Measurements from ENCODE around the gene HKDC1. TPM values are rescaled to one million over a fixed set of nuclear protein-coding genes. Genes with fewer than 3 reads are reported as not detected.
"Not testable (repeated sequence)": the region's sequence is repeated elsewhere in the genome, so short reads cannot be mapped to it uniquely, and the experiment has no call there.

Gene HKDC1
- total RNA-seq, 1 experiment from 2014 or later, result 7.6 TPM

DNA sequence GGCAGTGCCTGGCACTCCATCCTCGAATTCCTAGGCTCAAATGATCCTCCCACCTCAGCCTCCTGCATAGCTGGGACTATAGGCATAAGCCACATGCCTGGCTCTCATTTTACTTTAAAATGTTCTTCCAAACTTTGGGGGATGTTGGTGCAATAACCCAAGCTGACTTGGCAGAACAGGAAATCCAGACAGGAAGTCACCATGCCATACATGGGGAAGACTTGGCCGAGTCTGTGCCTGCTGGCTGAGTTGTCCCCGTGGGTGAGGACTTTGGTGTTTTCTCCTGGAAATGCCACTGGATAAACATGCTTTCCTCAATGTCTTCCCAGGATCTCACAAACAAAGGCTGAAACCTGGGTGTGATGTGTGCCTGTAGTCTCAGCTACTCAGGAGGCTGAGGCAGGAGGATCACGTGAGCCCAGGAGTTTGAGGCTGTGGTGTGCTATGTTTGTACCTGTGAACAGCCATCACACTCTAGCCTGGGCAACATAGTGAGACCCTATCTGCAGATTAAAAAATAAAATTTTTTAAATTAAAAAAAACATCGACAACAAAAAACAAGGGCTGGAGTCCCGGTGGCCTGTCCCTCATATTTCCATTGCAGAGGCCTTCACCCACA lies 19.8 kb downstream of the HKDC1 start:
- DNase-seq (ENCODE audit: extremely low read depth, low read depth), result no peak

GRCh38 chr10:69240455-69240854 lies 20.3 kb downstream of the HKDC1 start:
- DNase-seq (ENCODE audit: extremely low read depth, low read depth), result no peak

- no peak for DNase-seq (ENCODE audit: extremely low read depth, low read depth)
These were observed 21.4 kb downstream of the HKDC1 start for GRCh38 chr10:69241575-69241974.

DNA sequence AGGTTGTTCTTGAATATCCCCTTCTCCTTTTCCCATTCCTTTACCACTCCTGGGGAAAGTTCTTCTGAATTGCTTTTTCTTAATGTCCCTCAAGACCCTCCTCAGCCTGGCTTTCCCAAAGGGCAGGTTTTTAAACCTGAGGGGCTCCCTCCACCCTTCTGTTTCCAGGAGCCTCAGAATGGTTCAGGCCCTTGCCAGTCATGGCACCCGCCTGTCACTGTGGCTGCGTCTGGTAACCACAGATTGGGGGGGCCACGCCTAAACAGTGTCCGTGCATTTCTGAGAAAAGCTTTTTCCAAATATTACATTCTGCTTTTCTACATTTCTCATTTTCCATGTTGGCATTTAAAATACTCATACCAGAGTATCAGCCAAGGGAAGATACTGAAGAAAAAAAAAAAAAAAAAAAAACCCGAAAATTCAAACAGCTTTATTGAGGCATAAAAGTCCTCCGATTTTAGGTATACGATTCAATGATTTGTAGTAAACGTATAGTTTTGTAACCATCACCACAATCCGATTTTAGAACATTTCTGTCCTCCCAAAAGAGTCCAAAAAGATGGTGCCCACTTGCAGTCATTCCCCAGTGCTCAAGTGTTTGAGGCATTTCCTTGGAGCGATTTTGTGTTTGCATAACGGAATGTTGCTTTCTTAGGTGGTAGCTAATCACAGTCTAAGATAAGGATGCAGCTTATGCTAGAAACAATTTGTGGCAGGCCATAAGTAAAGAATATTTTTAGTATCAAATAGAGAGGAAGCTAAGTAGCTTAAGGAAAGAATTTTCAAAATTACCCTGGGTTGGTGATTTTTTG lies 22.1 kb downstream of the HKDC1 start:
- no peak for DNase-seq (ENCODE audit: extremely low read depth, low read depth)

DNA sequence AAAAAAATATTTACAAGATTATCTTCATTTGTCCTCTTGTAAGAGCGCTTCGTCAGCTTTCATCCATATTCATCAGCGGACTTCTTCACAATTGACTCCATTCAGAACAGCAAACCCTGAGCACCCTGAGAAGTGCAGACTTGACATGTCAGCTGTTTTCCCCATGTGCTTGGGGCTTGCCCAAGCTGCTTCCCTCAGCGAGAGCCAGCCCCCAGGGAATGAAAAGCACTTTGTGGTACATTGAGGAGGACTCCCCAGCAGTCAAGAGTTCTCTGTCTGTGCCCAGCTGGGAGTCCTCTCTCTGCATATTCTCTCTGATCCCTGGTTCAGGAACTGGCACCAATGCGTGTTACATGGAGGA lies 22.7 kb downstream of the HKDC1 start:
- DNase-seq (ENCODE audit: extremely low read depth, low read depth), result no peak

DNA sequence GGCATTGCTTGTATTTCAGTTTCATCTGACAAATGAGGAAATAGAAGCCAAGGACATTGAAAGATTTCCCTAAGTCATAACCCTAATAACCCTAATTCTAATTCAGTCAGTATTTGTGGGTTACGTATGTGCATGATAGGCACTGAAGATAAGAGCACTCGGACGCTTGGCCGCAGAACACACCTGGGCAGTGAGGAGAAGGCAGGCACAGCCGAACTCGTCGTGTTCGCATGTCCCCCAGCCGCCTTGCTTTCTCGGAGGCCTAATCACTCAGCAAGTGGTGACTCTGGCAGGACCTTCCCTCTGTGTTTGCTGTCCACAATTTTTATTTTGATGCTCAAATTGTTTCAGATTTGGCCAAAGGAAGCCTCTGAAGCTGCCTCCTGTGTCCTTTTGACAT lies 23.7 kb downstream of the HKDC1 start:
- DNase-seq (ENCODE audit: extremely low read depth, low read depth), result no peak

DNA sequence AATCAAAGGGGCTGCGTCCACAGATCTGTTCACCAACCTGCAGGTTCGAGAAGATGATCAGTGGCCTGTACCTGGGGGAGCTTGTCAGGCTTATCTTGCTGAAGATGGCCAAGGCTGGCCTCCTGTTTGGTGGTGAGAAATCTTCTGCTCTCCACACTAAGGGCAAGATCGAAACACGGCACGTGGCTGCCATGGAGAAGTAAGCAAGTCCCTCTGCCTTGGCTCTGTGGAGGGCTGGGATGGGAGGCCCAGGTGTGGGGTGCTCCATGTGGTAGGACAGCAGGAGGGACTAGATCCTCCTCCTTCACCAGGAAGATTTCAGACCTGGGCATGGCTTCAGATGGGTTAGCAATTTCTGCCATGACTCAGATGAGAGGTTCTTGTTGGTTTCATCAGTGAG lies 25.9 kb downstream of the HKDC1 start:
- DNase-seq (ENCODE audit: extremely low read depth, low read depth), result no peak

GRCh38 chr10:69246581-69247312 lies 26.6 kb downstream of the HKDC1 start:
- no peak for DNase-seq (ENCODE audit: extremely low read depth, low read depth)

- DNase-seq (ENCODE audit: extremely low read depth, low read depth), result no peak
These were observed 27.2 kb downstream of the HKDC1 start for GRCh38 chr10:69247313-69247710.

- DNase-seq (ENCODE audit: extremely low read depth, low read depth), result no peak
These were observed 28.1 kb downstream of the HKDC1 start for GRCh38 chr10:69248117-69248730.

GRCh38 chr10:69250041-69250440 lies 29.9 kb downstream of the HKDC1 start:
- DNase-seq (ENCODE audit: extremely low read depth, low read depth), result no peak

GRCh38 chr10:69251417-69251816 lies 31.3 kb downstream of the HKDC1 start:
- DNase-seq (ENCODE audit: extremely low read depth, low read depth), result not testable (repeated sequence)

- DNase-seq (ENCODE audit: extremely low read depth, low read depth), result no peak
These were observed 33.0 kb downstream of the HKDC1 start for GRCh38 chr10:69253171-69253570.

DNA sequence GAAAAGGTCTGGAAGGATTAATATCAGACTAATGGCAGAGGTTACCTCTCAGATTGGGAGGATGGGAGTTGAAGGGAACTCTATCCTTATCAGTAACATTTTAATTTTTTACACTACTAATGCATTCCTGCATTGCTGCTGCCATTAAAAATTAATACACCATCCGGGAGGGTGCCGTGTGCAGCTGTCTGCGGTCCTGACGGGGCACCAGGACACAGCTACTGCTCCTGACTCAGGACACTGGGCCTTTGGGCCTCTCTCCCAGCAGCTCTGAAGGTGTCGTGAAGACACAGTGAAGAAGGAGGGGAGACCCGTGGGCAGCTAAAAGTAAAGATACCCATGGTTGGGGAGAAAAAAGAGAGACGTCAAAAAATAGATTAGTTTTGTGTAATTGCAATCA lies 34.7 kb downstream of the HKDC1 start:
- no peak for DNase-seq (ENCODE audit: extremely low read depth, low read depth)

DNA sequence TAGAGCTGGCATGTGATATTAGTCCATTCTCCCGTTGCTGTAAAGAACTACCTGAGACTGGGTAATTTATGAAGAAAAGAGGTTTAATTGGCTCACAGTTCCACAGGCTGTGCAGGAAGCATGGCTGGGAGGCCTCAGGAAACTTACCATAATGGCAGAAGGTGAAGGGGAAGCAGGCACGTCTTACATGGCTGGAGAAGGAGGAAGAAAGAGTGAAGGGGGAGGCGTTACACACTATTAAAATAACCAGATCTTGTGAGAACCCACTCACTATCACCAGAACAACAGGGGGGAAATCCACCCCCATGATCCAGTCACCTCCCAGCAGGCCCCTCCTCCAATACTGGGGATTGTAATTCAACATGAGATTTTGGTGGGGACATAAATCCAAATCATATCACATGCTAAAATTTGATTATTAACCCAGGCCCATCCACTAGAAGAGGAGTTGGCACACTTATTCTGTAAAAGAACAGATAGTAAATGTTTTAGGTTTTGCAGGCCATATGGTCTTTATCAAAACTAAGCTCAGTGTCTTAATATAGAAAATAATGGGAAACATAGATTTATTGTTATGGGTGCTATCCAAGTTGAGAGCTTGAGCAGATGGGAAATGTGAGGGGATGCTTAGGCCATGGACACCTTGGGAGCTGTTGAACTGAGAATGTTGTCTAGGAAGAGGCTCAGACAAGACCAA lies 39.6 kb downstream of the HKDC1 start:
- no peak for DNase-seq (ENCODE audit: extremely low read depth, low read depth)

DNA sequence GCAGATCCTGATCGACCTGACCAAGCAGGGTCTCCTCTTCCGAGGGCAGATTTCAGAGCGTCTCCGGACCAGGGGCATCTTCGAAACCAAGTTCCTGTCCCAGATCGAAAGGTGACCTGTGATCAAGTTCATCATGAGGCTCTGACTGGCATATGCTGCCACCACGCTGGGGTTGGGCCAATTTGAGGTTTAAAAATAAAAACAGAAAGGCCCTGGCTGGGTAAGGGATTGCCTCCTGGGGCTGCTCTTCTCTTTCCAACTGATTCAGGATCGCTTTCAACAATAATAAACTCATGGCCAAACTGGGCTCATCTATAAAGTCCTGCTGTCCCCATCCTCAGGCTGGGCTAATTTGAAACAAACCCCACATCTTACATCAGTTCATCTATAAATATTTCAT lies 41.1 kb downstream of the HKDC1 start:
- no peak for DNase-seq (ENCODE audit: extremely low read depth, low read depth)

GRCh38 chr10:69262292-69262751 lies 42.2 kb downstream of the HKDC1 start:
- DNase-seq (ENCODE audit: extremely low read depth, low read depth), result no peak

DNA sequence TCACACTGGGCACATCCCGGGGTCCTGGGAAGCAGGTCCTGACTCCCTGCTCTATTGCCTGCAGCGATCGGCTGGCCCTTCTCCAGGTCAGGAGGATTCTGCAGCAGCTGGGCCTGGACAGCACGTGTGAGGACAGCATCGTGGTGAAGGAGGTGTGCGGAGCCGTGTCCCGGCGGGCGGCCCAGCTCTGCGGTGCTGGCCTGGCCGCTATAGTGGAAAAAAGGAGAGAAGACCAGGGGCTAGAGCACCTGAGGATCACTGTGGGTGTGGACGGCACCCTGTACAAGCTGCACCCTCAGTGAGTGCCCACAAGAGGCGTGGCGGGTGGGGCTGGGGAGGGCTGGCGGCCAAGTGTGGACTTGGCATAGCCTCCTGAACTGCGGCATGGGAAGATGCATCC lies 45.4 kb downstream of the HKDC1 start:
- DNase-seq (ENCODE audit: extremely low read depth, low read depth), result no peak

DNA sequence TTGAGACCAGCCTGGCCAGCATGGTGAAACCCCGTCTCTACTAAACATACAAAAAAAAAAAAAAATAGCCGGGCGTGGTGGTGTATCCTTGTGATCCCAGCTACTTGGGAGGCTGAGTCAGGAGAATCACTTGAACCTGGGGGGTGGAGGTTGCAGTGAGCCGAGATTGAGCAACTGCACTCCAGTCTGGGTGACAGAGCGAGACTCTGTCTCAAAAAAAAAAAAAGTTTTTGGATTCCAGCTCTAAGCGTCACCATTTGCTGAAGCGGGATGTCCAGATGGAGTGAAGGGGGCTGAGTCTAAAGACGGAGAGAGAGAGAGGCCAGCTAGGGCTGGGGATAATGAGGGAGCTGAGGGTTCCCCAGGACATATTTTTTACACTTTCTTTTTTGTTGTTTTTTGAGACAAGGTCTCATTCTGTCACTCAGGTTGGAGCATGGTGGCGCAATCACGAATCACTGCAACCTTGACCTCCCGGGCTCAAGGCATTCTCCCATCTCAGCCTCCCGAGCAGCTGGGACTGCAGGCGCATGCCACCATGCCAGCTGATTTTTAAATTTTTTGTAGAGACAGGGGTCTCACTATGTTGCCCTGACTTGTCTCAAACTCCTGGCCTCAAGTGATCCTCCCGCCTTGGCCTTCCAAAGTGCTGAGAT lies 48.8 kb downstream of the HKDC1 start:
- no peak for DNase-seq (ENCODE audit: extremely low read depth, low read depth)

DNA sequence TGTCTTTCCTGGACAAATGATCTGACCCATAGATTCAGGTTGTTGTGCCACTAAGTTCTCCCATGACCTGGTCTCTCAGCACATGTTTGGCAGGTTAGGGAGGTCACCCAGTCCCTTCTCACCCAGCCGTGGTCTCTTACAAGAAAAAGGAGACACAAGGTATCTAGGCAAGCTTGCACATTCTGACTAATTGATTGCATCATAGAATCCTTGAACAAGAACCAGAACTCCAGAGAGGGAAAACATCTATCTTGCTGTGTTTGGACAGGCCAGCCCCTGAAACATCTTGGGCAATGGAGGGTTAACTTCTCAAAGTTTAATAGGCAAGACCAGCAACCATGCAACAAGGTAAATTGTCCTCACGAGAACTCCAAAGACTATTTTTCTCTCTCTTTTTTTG lies 49.6 kb downstream of the HKDC1 start:
- DNase-seq (ENCODE audit: extremely low read depth, low read depth), result peak; percentile 22
